HG03565 (cell line): Measurements from ENCODE around the gene ALPI.
"Not testable (repeated sequence)": the region's sequence is repeated elsewhere in the genome, so short reads cannot be mapped to it uniquely, and the experiment has no call there.

ENCODE experiments used
- ATAC-seq: cut with Tn5 transposase; IDR thresholded peaks from one replicate; pipeline ENCODE4 v1.9.1; 2021; ENCODE audit warnings: mild to moderate bottlenecking, moderate library complexity; ENCODE audit not compliant: unreplicated experiment

The ALPI gene

GRCh38 chr2:232441147-232441651, 14.8 kb upstream of the ALPI start:
- ATAC-seq, result no peak

DNA sequence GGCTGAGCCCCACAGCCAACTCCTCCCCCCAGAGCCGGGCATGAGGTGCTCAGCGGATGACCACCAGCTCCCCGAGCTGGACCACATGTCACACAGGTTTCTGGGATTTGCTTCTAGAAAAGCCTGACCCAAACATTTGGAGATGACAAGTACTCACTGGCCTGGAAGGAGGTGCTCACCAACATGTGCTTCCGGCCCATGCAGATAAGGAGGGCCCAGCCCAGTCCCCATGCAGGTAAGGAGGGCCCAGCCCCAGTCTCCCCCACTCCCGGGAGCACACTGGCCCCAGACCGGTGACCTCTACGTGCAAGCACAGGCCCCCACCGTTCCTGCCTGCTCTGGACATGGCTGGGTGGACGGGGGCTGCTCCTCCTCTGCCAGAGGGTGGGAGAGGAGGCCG, 14.0 kb upstream of the ALPI start:
- ATAC-seq, result not testable (repeated sequence)

GRCh38 chr2:232442431-232442830, 13.5 kb upstream of the ALPI start:
- not testable (repeated sequence) for ATAC-seq

DNA sequence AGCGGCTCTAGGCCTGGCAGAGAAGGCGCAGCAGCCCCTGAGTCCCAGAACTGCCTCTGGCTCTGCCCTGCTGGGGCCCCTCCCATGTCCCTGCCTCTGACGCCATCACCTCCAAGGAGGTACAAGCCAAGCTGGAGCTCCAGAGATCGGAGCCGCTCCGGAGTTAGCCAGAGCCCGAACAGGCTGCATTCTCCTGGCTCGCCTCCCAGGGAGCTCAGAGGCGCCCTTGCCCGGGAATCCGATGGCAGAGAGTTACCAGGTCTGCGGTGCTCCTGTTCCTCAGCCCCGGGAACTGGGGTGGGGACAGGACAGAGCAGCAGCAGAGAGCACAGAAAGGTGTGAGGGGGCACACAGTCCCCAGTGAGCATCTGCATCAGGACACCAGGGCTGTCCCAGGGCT, 12.9 kb upstream of the ALPI start:
- ATAC-seq, result not testable (repeated sequence)

DNA sequence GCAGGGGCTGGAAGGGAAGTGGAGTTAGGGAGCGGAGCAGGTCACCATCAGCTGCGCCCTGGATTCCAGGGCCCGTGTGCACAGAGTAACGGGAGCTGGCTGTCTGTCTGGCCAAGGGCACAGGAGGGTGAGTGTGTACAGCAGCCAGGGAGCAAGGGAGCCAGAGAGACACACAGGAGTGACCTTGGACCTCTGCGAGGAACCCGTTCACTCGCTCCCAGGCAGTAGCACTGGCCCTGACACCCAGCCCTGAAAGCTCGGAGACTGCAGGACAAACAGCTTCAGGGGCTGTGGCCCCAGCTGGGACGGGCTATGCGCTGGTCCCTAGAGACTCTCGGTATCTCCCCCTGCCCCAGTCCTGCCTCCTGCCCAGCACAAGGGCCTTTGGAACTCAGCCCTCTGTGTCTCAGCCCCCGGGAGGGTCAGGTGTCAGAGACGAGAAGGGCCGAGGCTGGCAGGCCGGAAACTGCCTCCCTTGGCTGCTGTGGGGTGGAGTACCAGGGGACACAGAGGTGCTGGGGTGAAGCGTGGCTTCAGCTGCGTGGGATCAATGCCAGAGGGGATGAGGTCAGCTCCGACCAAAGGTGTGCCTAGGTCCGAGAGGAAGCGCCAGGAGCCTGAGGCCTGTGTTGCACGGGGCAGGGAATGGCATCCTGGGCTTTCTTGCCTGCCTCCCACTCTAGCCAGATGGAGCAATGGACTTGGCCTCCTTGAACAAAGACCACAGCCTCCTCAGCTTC, 12.1 kb upstream of the ALPI start:
- not testable (repeated sequence) for ATAC-seq

DNA sequence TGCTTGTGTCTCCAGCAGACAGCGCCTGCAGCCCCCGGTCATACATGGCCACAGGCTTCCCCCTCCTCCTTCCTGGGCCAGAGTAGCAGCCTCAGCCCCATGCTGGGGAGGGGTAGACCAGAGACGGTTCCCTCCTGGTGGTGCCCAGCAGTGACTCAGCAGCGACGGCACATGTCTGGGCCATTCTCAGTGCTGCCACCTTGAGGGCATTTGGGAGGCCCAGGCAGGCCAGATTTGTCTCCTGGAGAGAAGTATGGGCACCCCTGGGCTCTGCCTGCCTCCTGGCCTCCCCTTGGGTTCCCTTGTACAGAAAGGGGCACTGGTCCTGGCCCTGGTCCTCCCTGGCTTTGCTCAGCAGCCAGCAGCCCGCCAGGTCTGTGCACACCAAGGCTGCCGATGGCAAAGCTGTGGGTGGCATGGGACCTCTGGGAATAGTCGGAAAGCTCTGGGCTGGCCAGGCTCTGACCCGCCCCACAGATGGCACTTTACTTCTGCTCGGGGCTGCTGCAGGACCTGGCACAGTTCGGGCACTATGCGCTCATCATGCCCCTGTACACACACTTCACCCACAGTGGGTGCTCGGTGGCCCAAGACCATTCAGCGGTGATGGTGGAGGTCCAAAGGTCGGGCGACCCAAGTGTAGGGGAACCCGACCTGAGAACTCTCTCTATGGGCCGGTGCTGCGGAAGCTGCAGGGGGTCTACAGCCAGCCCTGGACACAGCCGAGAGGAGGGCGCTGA, 11.4 kb upstream of the ALPI start:
- no peak for ATAC-seq

- not testable (repeated sequence) for ATAC-seq
These were observed 10.6 kb upstream of the ALPI start for GRCh38 chr2:232445149-232445885.

DNA sequence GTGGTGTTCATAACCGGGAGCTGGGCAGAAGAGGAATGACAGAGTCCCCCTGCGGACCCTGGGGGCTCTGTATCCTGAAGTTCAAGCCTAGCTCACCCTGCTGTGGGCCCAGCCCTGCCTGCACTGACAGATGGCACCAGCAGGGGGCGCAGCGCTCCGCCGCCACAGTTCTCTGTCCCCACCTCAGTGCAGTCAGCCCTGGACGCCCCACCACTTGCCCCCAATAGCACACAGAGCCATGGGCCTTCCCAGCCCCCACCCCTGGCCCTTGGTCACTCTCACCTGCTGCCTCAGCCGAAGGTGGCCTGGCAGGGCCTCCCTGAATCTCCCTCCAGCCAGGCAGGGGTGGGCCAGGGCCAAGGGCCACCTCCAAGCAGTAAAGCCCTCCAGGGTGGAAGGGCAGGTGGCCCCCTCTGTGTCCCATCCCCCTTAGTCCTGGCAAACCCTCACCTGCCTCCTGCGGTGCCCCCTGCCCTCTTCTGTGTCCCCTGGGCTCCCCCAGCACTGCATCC, 9.6 kb upstream of the ALPI start:
- ATAC-seq, result not testable (repeated sequence)

DNA sequence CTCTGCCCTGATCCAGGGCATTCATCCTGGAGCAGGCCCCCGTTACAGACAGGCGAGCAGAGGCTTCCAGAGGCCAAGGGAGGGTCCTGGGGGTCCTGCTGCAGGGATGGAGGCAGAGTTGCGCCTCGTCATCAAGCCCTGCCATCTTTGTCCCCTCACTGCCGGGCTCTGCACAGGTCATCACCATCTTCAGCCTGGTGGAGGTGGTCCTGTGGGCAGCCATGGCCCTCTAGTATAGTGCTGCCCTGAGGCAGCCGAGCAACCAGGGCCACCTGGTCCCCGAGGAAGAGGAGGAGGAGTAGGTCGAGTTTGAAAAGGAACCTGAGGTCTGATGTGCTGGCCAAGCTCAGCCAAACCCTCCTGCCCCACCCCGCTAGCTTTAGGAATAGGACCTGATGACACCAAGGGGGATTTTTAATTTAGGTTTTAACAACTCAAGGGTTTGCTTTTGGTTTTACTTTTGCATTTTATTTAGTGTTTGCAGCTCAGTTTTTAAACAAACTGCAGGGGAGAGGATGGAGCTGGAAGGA, 8.8 kb upstream of the ALPI start:
- no peak for ATAC-seq

DNA sequence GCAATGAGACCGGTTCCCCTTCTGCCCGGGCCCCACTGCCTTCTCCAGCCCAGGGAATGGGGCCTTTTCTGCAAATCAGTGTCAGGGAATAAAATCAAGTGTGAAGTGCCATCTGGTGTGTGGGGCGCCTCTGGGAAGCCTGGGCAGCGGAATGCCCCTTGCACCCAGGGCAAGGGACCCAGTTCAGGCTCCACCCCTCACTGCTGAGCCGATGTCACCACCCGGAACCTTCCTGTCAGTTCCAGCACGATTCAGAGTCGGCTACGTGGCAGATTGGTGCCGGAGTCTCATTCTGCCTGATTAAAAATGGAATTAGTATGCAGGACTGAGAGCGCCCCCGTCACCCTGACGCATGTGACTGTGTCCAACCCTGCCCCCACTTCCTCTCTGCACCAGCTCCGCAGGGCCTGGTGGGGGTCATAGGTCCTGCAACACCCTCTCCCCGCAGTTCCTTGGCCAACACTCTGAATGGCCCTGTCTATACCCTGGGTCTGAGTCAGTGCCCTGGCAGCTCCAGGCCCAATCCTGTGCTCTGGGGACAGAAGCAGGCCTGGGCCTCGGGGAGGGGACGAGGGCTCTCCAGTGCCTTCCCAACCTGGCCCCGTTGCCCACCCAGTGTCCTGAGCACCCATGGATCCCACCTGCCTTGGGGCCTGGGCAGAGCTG, 8.2 kb upstream of the ALPI start:
- no peak for ATAC-seq

DNA sequence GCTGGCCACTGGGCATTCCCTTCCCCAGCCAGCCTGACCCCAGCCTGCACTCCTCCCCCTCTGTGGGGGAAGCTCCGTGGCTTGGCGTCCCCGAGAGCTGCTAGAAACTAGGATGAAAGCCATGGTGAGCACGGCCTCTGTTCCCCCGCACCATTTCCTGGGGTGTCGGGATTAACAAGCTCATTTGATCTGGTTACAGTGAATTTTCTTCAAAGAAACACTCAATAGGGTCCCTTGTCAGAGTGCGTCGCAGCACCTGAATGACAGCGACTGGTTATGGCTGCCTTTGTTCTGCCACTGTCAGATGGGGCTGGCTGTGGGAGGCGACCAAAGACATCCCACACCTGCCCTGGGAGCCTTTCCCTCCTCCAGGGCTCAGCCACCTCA, 7.7 kb upstream of the ALPI start:
- ATAC-seq, result no peak

DNA sequence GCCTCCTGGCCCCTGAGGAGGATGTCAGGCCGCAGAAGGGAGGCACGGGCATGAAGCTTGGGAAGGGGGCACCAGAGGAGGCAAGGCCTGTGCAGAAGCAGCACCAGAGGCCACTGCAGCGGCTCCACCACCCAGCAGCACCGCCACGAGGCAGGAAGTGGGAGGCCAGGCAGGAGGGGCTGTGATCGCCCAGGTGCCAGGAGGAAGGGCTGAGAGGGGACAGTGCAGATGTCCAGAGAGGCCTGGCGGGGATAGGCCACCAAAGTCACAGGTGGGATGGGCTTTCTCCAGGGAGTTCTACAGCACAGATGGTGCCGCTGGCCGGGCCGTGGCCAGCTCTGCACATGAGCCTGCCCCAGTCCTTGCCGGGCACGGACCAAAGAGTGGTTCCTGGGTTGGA, 6.0 kb upstream of the ALPI start:
- ATAC-seq, result no peak

DNA sequence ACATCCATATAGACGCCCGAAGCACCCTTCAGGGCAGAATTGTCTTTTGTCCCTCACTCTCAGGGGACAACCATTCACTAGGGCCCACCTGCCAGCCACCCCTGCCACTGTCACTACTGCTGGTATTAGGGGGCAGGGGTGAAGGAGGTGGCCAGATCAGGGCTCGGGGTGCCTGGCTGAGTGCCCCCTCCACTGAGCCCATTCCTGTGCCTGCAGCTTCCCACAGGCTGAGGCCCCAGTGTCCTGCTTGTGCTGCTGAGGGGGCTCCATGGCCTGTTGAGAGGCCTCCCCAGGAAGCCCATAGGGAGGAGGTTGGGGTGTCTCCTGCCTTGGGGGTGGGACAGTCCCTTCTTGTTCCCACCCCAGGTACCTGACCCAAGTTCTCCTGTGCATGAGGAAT, 4.3 kb upstream of the ALPI start:
- not testable (repeated sequence) for ATAC-seq

DNA sequence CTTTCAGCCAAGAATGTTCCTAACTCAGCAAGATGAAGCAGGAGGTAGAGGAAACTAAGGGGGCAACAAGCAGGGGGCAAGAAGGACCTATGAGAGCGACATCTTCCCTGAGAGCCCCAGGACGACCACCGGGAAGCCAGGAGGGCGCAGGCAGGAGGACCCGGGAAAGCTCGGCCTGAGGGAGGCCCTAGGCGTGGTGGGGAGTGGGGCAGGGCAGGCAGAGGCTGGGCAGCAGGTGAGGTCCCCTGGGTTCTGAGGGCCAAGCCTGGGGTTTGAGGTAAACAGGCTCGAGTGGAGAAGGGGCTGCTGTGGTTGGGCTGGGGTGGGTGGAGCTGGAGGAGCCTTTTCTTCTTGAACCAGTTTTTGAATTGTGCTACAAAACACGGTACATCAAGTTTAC, 1.3 kb upstream of the ALPI start:
- no peak for ATAC-seq

DNA sequence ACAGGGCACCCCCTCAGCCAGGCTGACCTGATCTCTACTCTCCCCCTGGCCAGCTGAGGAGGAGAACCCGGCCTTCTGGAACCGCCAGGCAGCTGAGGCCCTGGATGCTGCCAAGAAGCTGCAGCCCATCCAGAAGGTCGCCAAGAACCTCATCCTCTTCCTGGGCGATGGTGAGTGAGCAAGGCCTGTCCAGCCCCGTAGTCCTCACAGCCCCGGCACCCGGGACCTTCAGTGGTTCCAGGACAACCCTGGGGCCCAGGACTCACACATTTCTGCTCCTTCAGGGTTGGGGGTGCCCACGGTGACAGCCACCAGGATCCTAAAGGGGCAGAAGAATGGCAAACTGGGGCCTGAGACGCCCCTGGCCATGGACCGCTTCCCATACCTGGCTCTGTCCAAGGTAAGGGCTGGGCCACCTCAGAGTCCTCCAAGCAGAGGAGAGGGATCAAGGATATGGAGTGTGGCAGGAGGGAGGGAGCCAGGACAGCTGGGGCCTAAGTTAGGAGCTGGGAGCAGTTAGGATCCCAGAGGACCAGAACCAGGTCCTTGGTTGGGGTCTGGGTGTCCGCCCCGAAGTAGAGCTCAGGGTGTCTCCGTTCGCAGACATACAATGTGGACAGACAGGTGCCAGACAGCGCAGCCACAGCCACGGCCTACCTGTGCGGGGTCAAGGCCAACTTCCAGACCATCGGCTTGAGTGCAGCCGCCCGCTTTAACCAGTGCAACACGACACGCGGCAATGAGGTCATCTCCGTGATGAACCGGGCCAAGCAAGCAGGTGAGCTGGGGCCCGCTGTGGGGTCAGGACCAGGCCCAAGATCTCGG, 555 bp downstream of the ALPI start:
- ATAC-seq, result no peak

DNA sequence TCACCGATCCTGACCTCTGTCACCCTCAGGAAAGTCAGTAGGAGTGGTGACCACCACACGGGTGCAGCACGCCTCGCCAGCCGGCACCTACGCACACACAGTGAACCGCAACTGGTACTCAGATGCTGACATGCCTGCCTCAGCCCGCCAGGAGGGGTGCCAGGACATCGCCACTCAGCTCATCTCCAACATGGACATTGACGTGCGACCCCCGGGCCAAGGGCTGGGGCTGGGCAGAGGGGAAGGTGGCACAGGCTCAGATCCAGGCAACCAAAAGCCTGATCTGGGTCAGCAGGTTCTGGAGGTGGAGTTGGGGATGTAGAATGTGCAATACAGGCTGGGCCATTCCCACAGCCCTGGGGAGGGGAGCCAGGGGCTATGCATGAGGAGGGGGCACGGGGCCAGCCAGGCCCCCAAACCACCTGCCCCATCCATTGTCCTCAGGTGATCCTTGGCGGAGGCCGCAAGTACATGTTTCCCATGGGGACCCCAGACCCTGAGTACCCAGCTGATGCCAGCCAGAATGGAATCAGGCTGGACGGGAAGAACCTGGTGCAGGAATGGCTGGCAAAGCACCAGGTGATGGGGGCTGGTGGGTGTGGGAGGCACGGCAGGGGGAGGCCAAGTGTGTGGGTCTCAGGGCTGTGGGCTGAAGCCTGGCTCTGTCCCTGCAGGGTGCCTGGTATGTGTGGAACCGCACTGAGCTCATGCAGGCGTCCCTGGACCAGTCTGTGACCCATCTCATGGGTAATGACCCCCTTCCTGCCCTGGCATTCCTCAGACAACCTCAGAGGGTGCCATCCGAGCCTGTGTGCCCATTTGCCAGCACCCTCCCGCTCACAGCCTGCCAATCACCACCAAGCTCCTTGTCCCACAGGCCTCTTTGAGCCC, 1.4 kb downstream of the ALPI start:
- ATAC-seq, result no peak

DNA sequence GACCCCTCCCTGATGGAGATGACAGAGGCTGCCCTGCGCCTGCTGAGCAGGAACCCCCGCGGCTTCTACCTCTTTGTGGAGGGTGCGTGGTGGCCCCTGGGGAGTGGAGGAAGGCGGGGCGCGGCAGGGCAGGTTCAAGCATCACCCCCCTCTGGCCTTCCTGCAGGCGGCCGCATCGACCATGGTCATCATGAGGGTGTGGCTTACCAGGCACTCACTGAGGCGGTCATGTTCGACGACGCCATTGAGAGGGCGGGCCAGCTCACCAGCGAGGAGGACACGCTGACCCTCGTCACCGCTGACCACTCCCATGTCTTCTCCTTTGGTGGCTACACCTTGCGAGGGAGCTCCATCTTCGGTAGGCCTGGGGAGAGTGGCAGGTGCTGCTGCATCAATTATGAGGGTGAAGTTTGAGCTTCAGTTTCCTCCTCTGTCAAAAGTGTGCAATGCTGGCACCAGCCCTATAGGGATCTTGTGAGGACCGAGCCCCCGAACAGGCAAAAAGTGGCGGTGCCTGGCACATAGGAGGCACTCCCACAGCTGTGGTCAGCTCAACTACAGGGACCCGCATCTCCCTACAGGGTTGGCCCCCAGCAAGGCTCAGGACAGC, 2.2 kb downstream of the ALPI start:
- no peak for ATAC-seq

DNA sequence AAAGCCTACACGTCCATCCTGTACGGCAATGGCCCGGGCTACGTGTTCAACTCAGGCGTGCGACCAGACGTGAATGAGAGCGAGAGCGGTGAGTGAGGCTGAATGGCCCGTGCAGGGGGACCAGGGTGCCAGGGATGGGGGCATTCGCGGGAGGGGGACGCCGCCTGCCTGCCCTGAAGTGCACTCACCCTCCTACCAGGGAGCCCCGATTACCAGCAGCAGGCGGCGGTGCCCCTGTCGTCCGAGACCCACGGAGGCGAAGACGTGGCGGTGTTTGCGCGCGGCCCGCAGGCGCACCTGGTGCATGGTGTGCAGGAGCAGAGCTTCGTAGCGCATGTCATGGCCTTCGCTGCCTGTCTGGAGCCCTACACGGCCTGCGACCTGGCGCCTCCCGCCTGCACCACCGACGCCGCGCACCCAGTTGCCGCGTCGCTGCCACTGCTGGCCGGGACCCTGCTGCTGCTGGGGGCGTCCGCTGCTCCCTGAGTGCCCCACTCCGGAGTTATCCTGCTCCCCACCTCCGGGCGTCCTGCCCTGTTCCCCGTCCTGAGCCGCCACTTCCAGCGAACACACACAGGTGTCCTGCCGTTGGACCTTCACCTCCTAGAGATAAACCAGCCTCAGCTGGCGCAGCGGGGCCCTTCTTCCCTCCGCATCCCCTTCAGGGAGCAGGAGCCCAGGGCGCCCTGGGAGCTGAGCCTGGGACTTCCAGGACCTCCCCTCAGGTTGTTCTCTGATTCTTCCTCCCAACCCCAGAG, 2.9 kb downstream of the ALPI start:
- ATAC-seq, result no peak
